Inflammatory macrophage treated with lipopolysaccharide for 4 hours (primary cell): ENCODE data around the gene BARD1.
"Not testable (repeated sequence)": the region's sequence is repeated elsewhere in the genome, so short reads cannot be mapped to it uniquely, and the experiment has no call there.

Experiments used
- DNase-seq: peaks from one replicate; pipeline ENCODE4 v3.0.0-alpha.2; 2020

The BARD1 gene

DNA sequence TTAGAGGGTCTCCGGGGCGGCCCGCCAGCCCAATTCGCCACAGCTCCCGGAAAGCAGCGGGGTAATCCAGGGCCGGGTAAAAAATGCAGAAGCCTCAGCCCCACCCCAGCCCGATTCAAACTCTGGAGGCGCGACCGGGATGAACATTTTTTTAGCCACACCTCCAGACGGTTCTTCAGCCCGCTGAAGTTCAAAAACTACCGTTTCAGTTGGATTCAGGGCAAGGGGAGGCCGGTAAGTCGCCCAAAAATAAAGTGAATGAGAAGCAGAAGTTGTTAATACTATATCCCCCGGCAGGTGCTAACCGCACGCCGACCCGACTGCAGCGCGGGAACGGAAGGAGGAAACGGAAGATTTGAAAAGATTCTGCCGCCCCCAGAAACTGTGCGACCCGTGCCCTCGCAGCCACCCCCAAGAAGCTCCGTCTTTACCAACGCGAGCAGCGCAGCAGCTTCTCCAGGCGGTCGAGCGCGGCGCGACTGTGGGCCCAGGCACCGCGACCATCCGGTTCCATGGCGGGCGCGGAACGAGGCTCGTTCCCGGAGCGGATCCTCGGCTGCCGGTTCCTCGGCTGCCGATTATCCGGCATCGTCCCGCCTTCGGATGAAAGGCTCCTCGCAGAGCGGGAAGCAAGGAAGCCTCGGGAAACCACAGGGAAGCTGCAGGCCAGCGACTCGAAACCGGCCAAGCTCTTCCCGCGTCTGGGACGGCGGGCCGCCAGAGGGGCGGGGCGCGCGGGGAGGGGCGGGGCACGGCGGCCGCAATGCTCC is at the start of gene BARD1:
TSS of gene BARD1 (minus strand) at position 703 of the 770 bp plus-strand sequence. CDS start at position 589, 114 bp downstream.
- DNase-seq, result peak; percentile 65

DNA sequence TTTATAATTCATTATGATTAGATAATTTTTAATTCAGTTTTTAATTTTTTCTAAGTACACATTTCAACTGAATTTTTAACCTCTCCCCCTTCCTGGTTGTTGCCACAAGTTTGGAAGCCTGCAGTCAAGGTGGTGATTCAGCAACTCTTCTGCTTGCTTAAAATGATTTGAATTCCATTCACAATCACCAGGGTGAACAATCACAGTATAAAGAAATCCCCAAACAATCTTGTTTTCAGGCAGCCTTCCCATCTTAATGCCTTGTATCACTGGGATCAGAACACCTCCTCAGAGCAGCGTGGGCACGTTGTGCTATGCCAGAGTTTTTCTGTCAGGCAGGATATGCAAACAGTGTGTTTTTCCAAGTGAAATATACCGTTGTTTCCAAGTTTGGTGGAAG is 46.7 kb upstream of the BARD1 start:
- no peak for DNase-seq

DNA sequence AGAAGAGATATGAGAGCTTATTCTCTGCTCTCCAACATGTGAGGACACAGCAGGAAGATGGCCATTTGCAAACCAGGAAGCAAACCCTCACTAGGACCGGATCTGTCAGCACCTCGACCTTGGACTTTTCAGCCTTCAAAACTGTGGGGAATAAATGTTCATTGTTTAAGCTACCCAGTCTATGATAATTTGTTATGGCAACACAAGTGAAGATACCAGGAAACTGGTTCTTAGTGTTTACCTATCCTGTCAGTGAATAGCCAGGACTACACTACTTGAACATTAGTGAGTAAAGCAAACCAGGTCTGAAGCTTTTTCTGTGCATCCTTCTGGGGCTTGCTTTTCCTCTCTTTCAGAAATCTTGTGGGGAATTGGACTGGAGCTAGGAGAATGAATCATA is 44.4 kb upstream of the BARD1 start:
- no peak for DNase-seq

DNA sequence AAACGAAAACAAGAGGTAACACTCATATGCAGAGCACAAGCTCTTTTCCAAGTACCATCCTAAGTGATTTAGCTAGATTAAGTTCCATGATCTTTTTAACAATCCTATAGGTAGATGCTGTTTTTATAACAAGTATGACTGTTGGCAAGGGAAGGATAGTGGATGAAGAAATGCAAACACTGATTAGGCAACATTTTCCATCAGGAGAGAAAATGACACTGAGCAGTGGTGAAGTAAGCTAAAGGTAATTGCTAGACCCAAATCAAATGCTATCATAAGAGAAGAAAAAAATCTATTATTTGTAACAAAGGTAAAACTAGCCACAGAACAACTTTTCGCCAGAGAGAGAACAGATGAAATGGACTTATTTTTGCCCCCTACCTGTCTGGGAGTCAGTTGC is 34.3 kb upstream of the BARD1 start:
- no peak for DNase-seq

DNA sequence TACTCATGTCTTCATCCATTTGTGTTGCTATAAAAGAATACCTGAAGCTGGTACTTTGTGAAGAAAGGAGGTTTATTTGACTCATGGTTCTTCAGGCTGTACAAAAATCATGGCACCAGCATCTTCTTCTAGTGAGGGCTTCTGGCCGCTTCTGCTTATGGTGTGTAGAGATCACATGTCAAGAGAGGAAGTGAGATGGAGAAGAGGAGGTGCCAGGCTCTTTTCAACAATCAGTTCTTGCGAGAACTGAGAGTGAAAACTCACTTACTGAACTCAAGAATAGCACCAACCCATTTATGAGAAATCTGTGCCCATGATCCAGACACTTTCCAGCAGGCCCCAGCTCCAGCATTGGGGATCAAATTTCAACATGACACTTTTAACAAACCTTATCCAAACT is 30.0 kb upstream of the BARD1 start:
- peak; percentile 13 for DNase-seq

DNA sequence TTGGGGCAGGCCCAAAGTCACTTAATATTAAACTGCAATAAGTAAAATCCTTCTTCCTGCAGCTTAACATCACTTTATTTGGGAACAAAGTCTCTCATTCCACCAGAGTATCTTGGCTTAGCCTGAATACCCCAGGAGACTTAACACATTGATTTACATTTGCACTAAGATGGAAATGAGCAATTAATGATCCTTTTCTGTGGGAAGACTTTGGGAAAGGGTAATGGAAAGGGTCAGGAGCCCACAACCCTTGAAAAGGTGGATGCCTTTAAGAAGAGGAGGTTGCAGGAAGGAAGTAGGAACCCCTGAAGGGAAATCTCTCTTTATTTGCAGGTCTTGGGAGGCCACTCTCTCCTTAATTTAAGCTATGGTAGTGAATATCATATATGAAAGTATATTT is 28.0 kb upstream of the BARD1 start:
- no peak for DNase-seq

DNA sequence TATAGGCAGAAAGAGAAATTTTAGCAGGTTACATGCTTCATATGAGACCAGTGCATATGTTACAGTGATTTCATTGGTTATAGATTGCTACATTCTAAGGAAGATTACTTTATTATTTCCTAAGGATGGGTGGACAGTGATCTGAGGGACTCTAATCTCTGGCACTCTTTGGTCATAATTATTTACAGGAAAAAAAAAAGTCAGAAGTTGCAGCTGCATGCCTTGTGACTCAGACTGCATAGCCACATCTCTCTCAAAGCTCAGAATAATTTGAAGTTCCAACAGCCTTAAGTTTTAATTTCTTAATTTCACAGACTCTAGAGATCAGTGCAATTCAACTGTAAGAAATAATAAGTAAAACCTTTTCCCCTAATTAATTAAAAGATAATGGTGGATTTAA is 27.1 kb upstream of the BARD1 start:
- DNase-seq, result no peak

DNA sequence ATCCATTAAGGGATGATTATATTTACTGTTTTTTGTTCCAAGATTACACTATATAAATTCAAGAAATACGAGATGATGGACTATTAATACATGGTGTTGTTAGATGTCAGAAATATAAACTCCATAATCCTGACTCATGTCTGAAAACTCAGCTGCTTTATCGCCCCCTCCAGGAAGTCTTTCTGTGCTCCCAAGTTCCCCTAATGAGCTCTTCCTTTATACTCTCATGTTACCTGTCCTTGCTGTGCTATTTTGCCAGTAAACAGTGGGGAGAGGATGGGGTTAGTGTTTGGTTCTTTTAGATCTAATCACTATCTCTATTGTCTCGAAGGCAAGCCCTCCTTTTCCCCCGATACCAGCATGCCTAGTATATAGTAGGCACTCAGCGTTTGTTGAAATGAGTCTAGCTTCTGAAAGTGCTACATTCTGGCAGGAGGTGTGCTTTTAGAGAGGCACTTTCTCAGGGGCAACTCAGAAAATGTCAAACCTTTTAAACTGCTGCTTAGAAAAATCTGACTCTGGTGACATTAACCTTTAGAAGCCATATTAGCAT is 21.4 kb upstream of the BARD1 start:
- no peak for DNase-seq

DNA sequence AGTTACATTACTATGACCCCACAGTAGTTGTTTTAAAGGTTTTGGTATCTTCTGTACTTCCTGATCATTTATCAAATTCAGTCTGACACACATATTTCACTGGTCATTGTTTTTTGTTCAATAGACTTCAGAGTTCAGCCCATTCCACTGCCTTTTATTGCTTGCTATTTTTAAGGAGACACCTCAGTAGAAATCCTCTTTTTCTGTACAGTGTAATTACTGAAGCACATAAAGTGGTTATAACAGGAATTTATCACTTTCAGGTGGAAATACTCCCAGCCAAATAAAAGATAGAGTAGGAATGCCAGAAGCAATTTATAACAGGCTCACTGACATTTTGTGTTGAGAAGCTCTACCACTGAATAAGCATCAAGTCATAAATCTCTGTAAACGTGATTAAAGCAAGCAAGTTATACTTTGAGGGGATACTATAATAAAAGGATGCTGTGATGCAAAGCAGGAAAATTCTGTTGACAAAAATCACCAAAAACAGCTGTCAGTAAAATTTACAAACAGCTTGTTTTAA is 6.6 kb upstream of the BARD1 start:
- no peak for DNase-seq

DNA sequence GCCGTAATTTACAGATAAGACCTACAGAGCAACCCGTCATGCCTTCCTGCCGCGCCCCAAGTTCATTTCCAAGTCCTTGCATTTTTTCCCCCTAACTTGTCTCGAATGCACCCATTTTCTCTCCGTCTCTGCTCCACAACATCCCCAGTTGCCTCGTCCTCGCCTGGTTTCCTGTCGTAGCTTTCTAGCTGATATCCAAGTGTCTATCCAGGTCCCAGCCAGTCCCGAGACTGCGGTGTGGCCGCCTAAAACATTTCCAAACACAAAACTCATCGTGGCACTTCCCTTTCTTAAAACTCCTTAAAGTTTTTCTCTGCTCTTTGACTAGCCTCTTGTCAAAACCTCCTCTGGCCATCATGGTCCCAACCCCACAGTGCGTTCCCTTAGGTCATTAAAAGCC is 1.2 kb upstream of the BARD1 start:
- DNase-seq, result peak; percentile 16

DNA sequence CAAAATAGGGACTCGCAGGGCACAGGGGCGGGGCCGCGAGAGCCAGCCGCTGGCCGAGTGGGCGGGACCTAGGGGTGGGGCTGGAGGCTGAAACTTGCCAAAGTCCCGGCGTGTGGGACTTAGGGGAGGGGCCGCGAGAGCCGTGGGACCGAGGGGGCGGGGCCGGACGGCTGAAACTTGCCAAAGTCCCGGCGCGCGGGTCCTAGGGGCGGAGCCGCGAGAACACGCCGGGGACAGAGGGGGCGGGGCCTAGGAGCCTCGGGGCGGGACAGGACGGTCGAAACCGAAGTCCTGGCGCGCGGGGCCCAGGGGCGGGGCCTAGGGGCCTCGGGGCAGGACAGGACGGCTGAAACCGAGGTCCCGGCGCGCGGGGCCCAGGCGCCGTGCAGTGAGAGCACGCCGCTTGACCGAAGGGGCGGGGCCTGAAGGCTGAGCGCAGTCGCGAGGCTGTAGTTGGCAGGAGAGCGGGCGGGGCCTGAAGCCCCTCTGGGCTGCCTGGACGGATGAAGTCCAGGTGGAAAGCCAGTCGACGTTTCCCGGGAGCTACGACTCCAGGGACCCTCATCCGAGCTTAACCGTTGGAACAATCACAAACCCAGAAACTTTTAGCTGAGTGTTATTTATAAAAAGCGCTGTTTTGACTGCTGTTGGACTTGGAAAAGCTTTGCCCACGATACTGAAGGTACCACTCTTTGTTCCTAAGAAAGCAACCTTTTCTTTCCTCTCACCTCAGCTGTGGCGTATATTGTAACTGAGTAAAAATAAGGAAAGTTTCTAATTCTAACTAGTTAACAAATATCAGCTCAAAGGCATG is 475 bp upstream of the BARD1 start:
- peak; percentile 99 for DNase-seq

DNA sequence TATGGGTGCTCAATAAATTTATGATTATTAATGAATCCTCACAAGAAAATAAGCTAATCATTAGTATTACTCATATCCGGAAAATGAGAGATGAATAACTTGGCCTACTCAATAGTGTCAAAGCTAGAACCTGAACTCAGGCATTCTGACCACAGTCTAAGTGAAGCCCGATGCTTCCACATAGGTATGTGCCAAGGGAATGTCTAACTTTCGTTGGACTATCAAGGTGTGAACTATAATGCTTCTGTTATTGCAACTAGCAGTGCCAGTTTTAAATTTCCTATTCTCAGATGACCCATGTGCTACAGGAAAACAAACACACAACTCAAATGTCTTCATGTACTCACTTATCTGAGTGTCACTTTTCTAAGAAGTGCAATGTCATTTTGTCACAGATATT is 1.8 kb downstream of the BARD1 start:
- no peak for DNase-seq

DNA sequence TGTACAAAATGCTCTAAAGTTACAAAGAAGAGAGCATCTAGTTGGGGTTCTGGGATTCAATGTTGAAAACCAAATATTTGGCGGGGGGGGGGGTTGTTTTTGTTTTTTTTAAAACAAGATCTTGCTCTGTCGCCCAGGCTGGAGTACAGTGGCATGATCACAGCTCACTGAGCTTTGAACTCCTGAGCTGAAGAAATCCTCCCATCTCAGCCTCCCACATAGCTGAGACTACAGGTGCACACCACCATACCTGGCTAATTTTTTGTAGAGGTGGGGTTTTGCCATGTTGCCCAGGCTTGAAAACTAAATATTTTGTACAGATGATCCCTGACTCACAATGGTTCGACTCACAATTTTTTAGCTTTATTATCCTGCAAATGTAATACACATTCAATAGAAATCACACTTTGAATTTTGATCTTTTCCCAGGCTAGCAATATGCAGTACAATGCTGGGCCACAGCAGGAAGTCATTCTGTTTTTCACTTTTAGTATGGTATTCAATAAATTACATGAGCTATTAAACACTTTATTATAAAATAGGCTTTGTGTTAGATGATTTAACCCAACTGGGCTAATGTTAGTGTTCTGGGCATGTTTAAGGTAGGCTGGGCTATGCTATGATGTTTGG is 7.6 kb downstream of the BARD1 start:
- DNase-seq, result no peak

DNA sequence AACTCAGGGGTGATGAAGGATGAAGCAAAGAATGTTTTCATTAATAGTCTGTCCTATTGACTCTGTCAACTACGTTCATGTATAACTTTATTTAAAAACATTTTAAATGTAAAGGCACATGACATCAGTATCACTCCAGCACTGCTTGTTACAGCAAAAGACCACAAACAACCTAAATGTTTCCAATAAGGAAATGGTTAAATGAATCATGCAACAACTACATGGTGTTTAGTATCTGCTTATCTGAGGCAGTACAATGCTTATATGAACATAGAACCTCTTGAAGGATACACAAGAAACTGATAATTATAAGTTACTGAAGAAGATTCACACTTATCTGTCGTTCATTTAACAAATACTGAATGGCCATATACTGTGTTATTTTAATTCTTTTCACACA is 8.4 kb downstream of the BARD1 start:
- DNase-seq, result no peak

DNA sequence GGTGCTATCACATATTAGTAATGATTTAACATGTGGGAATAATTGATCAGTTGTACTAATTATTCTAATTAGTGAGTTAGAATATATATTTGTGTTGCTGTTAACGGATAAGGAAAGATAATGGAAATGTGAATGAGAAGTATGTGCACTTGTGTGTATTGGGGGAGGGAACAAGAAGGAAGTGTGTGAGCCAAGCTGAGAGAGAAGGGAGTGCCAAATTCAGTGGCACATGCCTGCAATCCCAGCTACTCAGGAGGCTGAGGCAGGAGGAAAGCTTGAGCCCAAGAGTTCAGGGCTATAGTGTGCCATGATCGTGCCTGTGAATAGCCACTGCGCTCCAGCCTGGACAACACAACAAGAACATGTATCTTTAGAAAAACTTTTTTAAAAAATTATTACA is 9.3 kb downstream of the BARD1 start:
- DNase-seq, result no peak

DNA sequence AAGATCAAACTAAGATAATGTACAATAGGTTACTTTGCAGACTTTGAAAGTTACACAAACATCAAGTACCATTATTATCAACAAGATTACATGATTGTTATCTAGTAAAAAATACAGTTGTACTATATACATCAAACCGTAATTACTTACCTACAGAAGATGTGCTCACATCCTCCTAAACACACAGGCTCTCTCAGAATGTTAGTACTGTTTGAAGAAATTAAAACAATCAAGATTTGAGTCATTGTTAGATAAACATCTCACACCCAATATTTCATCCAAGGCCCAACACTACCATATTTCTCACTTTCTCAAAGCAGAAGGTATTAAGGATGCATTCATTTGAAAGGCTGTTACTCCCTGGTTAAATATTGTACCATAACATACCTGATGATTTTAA is 12.6 kb downstream of the BARD1 start:
- no peak for DNase-seq

DNA sequence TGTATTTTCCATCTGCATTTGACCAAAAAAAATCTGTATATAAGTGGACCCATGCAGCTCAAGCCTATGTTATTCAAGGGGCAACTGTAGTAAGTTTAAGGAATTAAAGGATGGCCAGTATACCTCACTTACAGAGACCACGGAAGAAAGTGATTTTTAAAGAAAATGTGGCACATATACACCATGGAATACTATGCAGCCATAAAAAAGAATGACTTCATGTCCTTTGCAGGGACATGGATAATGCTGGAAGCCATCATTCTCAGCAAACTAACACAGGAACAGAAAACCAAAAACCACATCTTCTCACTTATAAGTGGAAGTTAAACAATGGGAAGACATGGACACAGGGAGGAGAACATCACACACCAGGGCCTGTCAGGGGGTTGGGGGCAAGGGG is 26.3 kb downstream of the BARD1 start:
- DNase-seq, result not testable (repeated sequence)

DNA sequence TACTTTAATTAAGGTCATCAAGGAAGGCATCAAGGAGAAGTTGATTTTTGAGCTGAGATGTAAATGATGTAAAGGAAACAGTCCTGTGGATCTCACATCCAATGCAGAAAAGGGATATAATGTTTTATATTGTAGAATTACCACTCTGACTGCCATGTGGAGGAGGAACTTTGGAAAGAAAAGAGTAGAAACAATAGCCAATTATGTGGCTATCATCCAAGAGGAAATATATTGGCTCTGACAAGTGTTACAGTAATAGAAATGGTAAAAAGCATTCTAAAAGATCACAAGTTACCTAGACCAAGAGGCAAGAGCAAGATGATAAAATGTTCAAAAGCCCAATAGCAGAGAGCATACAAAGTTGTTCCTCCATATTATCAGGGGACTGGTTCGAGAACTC is 26.8 kb downstream of the BARD1 start:
- DNase-seq, result no peak

DNA sequence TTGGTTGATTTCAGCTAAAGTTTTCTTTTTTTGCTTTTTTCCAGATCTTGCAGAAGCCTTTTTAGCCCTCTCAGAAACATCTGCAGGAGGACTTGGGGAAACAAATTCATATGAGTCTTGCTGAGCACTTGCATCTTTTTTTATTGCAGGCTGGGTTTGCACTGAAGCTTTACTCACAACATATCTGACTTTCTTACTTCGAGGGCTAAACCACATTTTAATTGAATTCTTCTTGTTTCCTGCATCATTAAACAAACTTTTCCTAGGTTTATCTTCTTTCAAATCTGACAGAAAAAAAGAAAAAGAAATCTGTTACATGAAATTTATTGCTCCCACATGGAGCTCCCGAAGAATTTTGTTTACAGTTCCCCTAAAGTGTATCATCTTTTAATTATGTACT is 28.3 kb downstream of the BARD1 start:
- no peak for DNase-seq

DNA sequence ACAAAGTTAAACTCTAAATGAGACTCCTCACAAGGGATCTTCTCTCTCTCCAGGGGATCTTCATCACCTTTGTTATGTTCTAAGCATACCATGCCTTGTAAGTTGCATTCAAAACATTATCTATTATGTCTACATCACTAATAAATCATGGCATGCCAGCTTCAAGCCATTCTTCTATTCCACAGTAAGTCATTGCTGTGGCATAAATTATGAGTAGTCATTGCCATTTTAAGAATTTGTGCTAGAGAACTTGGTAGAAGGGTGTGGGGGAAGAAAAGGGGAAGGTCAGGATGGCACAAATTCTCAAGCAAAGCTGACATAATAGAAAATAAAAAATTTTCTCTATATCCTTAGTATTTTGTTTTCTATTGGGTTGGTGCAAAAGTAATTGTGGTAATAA is 33.5 kb downstream of the BARD1 start:
- peak; percentile 56 for DNase-seq

DNA sequence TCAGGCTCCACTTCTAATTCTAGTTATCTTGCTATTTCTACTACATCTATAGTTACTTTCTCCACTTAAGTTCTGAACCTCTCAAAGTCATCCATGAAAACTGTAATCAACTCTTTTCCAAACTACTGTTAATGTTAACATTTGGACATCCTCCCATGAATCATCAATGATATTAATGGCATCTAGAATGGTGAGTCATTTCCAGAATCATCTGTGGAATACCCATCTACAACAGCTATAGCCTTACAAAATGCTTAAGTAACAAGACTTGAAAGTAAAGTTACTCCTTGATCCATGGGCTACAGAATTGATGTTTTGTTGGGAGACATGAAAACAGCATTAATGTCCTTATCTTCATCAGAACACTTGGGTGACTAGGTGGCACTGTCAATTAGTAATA is 35.4 kb downstream of the BARD1 start:
- peak; percentile 46 for DNase-seq

DNA sequence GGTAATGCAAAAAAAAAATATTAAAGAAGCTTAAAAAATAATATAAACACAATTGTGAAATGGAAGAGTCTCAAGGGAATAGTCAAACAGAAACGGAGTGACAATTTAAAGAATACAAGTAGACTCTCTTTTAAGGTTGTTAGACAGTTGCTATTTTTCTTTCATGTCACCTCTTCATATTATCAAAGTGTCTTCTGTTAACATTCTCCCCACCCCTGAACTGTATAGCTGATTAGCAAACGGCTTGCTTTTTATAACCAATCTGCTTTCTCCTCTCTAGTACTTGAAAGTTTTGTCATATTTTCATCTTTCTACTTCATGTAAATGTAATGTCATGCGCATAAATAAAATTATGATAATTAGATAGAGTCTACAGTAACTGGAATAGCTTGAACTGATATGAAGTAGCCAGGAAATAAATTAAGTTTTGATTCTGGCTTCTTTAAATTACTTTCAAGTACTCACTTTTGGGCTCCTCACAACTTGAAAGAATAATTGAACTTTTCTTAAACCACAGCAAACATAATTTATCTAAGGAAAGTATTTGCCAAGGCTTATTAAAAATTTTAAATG is 37.0 kb downstream of the BARD1 start:
- no peak for DNase-seq

DNA sequence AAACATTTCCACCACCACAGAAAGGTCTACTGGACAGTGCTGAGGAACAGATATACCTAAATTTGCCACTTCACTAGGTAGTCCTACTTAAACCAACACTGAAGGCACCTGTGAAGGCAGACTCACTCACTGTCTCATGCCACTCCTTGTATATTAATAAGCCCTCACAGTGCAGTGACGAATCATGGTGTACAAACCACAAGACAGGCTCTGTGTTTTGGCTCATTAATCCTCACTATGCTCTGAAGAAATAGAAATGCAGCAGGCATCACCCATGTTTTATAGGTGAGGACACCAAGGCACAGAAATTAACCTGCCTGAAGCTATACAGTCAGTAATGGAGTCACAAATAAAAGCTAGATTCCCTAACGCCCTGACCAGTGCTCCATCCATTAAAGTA is 44.3 kb downstream of the BARD1 start:
- no peak for DNase-seq
